ENCODE data around the gene VANGL1. TPM values are rescaled to one million over a fixed set of nuclear protein-coding genes. Genes with fewer than 3 reads are reported as not detected.

Gene VANGL1
- total RNA-seq, 1 donor from 2014 or later, result 16.0 TPM

DNA sequence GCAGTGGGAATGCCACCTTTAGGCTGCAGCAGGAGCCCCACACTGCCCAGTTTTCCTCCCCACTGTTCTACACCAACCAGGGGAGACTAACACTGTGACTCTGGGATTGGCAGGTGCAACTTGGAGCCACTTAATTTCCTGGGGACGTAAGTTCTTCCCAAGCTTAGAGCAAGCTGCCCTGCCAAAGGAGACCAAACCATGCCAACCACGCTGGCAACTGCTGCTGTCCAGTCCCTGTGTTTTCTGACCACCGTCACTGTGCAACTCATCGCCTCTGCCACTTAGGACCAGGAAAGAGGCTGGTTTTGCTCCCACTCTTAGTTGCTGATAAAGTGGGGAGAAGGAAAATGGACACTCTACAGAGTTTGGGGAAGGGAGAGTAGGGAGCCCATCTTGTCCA is 50.5 kb downstream of the VANGL1 start:
- TF ChIP-seq, protein P1, sequence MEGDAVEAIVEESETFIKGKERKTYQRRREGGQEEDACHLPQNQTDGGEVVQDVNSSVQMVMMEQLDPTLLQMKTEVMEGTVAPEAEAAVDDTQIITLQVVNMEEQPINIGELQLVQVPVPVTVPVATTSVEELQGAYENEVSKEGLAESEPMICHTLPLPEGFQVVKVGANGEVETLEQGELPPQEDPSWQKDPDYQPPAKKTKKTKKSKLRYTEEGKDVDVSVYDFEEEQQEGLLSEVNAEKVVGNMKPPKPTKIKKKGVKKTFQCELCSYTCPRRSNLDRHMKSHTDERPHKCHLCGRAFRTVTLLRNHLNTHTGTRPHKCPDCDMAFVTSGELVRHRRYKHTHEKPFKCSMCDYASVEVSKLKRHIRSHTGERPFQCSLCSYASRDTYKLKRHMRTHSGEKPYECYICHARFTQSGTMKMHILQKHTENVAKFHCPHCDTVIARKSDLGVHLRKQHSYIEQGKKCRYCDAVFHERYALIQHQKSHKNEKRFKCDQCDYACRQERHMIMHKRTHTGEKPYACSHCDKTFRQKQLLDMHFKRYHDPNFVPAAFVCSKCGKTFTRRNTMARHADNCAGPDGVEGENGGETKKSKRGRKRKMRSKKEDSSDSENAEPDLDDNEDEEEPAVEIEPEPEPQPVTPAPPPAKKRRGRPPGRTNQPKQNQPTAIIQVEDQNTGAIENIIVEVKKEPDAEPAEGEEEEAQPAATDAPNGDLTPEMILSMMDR (IDR thresholded peaks at IDR 0.05; ENCODE audit: unreplicated experiment), result no peak
- H3K27me3 Mint-ChIP-seq (ENCODE audit: low read depth), result no peaks in the 10 kb centered on the region
- peaks cover 15% of the 10 kb centered on the region for H3K4me1 Mint-ChIP-seq
- DNase-seq (ENCODE audit: low spot score in 2 of 2, unreplicated experiment in 2 of 2), result no peak
- no peaks in the 10 kb centered on the region for H3K9me3 Mint-ChIP-seq
- H3K4me3 Mint-ChIP-seq, result no peak overlapping the region
- peaks cover 16% of the 10 kb centered on the region for H3K36me3 Mint-ChIP-seq
- no peak overlapping the region for H3K27ac Mint-ChIP-seq

DNA sequence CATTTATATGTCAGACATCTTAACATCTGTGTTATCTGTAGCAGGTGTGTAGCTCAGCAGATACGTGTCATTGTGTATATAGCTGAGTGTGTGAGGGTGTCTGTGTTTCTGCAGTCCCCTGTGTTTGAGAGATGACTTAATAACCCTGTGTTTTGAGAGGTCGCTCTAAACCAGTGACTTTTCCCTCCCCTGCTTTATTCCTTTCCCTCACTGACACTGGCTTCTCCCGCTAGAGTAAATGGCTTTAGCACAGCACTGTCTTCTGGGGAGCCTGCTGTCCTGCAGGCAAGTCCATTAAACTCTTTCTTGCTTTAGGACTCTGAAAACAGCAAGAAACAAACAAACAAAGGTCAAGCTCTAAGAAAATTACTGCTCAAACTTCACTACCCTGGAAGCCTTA is 53.0 kb downstream of the VANGL1 start:
- Mint-ChIP-seq H3K4me1 (peaks cover 18% of the 10 kb centered on the region), H3K36me3 (peaks cover 16% of the 10 kb centered on the region), H3K4me3 (no peak overlapping the region), H3K27ac (no peak overlapping the region), H3K9me3 (no peaks in the 10 kb centered on the region), H3K27me3 (ENCODE audit: low read depth) (no peaks in the 10 kb centered on the region)
- TF ChIP-seq, protein P1 (IDR thresholded peaks at IDR 0.05; ENCODE audit: unreplicated experiment), result no peak
- DNase-seq (ENCODE audit: low spot score in 2 of 2, unreplicated experiment in 2 of 2), result no peak

DNA sequence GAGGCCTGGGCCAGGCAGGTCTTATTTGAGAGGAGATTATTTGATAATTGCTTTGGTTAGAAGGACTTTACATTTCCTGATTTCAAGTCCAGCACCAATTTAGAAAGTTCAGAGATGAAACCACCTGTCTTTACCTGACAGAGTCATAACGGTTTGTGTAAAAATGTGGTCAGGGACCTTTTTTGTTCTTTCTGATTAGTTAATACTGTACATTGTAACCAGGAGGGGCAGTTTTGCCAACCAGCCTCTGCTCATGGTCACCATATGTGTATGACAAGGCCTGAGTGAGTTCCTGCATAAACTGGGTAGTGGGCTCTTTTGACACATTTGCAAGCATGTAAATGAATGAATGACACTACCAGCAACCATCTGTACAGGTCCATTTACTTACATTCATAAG is 55.8 kb downstream of the VANGL1 start:
- Mint-ChIP-seq H3K9me3 (no peaks in the 10 kb centered on the region), H3K36me3 (peaks cover 3% of the 10 kb centered on the region), H3K27ac (no peak overlapping the region), H3K27me3 (ENCODE audit: low read depth) (no peaks in the 10 kb centered on the region), H3K4me1 (peaks cover 23% of the 10 kb centered on the region), H3K4me3 (no peak overlapping the region)
- DNase-seq (ENCODE audit: low spot score in 2 of 2, unreplicated experiment in 2 of 2), result no peak
- TF ChIP-seq, protein P1 (IDR thresholded peaks at IDR 0.05; ENCODE audit: unreplicated experiment), result no peak

DNA sequence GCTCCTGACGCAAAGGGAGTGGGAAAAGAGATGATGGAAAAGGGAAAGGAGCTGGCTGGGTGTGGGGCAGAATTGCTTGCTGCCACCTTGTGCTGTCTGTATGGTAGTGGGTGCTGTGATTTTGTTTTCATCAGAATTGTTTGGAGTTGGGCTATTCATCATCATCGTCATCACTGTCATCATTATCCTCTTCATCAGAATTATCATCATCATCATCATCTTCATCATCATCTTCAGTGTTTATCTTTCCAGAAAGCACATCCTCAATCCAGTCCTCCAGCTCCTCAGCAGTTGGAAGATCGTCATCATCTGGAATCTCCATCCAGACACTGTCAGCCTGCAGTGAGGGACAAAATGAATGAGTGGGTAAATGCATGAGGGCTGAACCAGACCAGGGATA is 59.3 kb downstream of the VANGL1 start:
- no peak for DNase-seq (ENCODE audit: low spot score in 2 of 2, unreplicated experiment in 2 of 2)
- H3K27me3 Mint-ChIP-seq (ENCODE audit: low read depth), result no peaks in the 10 kb centered on the region
- no peak overlapping the region for H3K27ac Mint-ChIP-seq
- H3K4me1 Mint-ChIP-seq, result peaks cover 23% of the 10 kb centered on the region
- TF ChIP-seq, protein P1 (IDR thresholded peaks at IDR 0.05; ENCODE audit: unreplicated experiment), result no peak
- H3K9me3 Mint-ChIP-seq, result no peaks in the 10 kb centered on the region
- H3K4me3 Mint-ChIP-seq, result no peak overlapping the region
- H3K36me3 Mint-ChIP-seq, result no peaks in the 10 kb centered on the region

DNA sequence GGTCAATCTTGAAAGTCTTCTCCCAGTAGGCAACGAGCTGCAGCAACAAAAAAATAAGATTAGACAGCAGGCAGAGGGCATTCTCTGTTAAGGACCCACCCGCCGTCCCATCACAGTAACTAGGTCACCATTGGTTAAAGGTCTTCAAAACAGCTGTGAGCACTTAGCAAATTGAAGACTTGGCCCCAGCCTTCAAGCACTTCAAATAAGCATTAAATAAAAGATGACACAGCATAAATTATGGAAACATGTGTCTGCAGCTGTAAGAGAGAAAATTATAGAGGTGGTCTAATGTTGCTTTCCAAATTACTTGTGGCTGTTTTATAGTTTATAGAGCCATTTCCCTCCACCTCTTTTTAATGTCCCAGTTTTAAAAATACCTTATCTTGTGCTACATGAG is 61.2 kb downstream of the VANGL1 start:
- TF ChIP-seq, protein P1 (IDR thresholded peaks at IDR 0.05; ENCODE audit: unreplicated experiment), result no peak
- no peak for DNase-seq (ENCODE audit: low spot score in 2 of 2, unreplicated experiment in 2 of 2)
- Mint-ChIP-seq H3K4me3 (no peak overlapping the region), H3K9me3 (no peaks in the 10 kb centered on the region), H3K27me3 (ENCODE audit: low read depth) (no peaks in the 10 kb centered on the region), H3K36me3 (no peaks in the 10 kb centered on the region), H3K4me1 (peaks cover 35% of the 10 kb centered on the region), H3K27ac (no peak overlapping the region)

All from mesothelial cell of epicardium (in vitro differentiated cells).